Suprapubic skin (tissue), 3 donors: ENCODE data around the gene SEMA6A.

Experiments
- EP300 ChIP-seq: sonication (generic); formaldehyde crosslinking; IDR thresholded peaks from one replicate; pipeline ENCODE4 v1.6.1; 2017; ENCODE audit warnings: antibody characterized with exemption
- POLR2A ChIP-seq, 2 donors: fragments of 450-650 bp; IDR thresholded peaks; one replicate each; pipeline ENCODE4 v1.6.1; 2017; ENCODE audit warnings: antibody characterized with exemption in 2 of 2, mild to moderate bottlenecking in 2 of 2, moderate library complexity in 2 of 2
- TF ChIP-seq, protein P1 (sequence below), 2 donors: fragments of 200-600 bp in 1 of 2; fragments of 450-650 bp in 1 of 2; sonication (generic) in 1 of 2; IDR thresholded peaks; one replicate each; pipeline ENCODE4 v1.5.1; 2016 to 2019; ENCODE audit warnings: antibody characterized with exemption in 2 of 2, mild to moderate bottlenecking in 1 of 2, moderate library complexity in 1 of 2

- TF ChIP-seq, protein P1, sequence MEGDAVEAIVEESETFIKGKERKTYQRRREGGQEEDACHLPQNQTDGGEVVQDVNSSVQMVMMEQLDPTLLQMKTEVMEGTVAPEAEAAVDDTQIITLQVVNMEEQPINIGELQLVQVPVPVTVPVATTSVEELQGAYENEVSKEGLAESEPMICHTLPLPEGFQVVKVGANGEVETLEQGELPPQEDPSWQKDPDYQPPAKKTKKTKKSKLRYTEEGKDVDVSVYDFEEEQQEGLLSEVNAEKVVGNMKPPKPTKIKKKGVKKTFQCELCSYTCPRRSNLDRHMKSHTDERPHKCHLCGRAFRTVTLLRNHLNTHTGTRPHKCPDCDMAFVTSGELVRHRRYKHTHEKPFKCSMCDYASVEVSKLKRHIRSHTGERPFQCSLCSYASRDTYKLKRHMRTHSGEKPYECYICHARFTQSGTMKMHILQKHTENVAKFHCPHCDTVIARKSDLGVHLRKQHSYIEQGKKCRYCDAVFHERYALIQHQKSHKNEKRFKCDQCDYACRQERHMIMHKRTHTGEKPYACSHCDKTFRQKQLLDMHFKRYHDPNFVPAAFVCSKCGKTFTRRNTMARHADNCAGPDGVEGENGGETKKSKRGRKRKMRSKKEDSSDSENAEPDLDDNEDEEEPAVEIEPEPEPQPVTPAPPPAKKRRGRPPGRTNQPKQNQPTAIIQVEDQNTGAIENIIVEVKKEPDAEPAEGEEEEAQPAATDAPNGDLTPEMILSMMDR (IDR thresholded peaks at IDR 0.05) = no peak
- TF ChIP-seq EP300 (no peak), POLR2A (IDR thresholded peaks at IDR 0.05) (no peak)
Observed at GRCh38 chr5:116600876-116601275, 26.3 kb upstream of the SEMA6A start.
